ENCODE data around the gene RNF43.

The RNF43 gene

DNA sequence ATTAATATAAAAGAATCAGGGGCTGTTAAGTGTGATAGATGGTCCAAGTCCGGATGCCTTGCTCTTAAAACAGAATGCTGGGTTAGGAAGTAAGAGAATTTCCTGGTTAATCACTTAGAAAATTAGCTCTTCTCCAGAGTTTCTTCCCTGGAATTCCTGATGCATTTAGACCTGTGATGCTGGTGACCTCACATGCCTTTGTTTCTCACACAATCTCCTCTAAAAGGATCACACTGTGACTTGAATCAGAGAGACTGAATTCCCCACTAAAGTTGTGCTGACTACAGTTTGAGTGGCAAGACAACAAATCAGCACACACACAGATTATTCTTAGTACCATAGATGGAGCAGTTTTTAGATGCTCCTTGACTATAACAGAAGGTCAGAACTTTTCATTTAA, 4.4 kb upstream of the RNF43 start:
- TF ChIP-seq TAF1 (IDR thresholded peaks at IDR 0.05; ENCODE audit: low read depth, low read length) (no peak), PAX5 (IDR thresholded peaks at IDR 0.05; ENCODE audit: insufficient read depth, low read length, severe bottlenecking) (no peak), POU2F2 (IDR thresholded peaks at IDR 0.05; ENCODE audit: low read depth, low read length) (no peak), SPI1 (IDR thresholded peaks at IDR 0.05; ENCODE audit: low read depth, low read length) (no peak), POLR2A (IDR thresholded peaks at IDR 0.05; ENCODE audit: low read depth, low read length) (no peak), POLR2AphosphoS5 (IDR thresholded peaks at IDR 0.05; ENCODE audit: low read depth, low read length) (no peak)
- DNase-seq (ENCODE audit: insufficient read length, low spot score) (no peak), FAIRE-seq (no peak)

- TF ChIP-seq POLR2AphosphoS5 (IDR thresholded peaks at IDR 0.05; ENCODE audit: low read depth, low read length) (no peak), TAF1 (IDR thresholded peaks at IDR 0.05; ENCODE audit: low read depth, low read length) (no peak), POLR2A (IDR thresholded peaks at IDR 0.05; ENCODE audit: low read depth, low read length) (no peak), SPI1 (IDR thresholded peaks at IDR 0.05; ENCODE audit: low read depth, low read length) (no peak), PAX5 (IDR thresholded peaks at IDR 0.05; ENCODE audit: insufficient read depth, low read length, severe bottlenecking) (no peak), POU2F2 (IDR thresholded peaks at IDR 0.05; ENCODE audit: low read depth, low read length) (no peak)
- FAIRE-seq = no peak
Measured at GRCh38 chr17:58420827-58421226, 3.5 kb upstream of the RNF43 start.

DNA sequence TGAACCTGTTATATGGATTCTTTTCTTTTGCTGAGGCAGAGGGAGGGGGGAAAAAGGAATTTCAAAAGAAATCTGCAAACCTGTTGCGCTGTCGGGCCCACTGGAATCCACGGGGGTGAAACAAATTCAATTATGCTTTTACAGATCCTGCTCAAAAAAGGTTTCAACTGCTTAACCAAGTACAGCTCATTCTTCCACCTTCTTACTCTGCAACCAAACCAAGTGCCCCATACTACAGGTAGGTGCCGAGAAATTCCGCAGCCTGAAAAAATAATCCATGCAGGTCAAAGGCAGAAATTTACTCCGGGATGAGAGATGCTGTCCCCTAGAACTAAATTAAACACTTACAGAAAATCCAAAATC, 416 bp downstream of the RNF43 start:
- TF ChIP-seq POLR2A (IDR thresholded peaks at IDR 0.05; ENCODE audit: low read depth, low read length) = no peak
- no peak for TF ChIP-seq POU2F2 (IDR thresholded peaks at IDR 0.05; ENCODE audit: low read depth, low read length)
- TF ChIP-seq SPI1 (IDR thresholded peaks at IDR 0.05; ENCODE audit: low read depth, low read length) = no peak
- TF ChIP-seq POLR2AphosphoS5 (IDR thresholded peaks at IDR 0.05; ENCODE audit: low read depth, low read length) = no peak
- no peak for TF ChIP-seq PAX5 (IDR thresholded peaks at IDR 0.05; ENCODE audit: insufficient read depth, low read length, severe bottlenecking)
- peak; percentile 50 for FAIRE-seq
- no peak for DNase-seq (ENCODE audit: insufficient read length, low spot score)

More at GRCh38 chr17:58420827-58421226, 3.5 kb upstream of the RNF43 start:
- no peak for DNase-seq (ENCODE audit: insufficient read length, low spot score)

GRCh38 chr17:58416396-58416795, 938 bp downstream of the RNF43 start:
- DNase-seq (ENCODE audit: insufficient read length, low spot score) = no peak
- TF ChIP-seq TAF1 (IDR thresholded peaks at IDR 0.05; ENCODE audit: low read depth, low read length) (no peak), PAX5 (IDR thresholded peaks at IDR 0.05; ENCODE audit: insufficient read depth, low read length, severe bottlenecking) (no peak), POLR2AphosphoS5 (IDR thresholded peaks at IDR 0.05; ENCODE audit: low read depth, low read length) (no peak), SPI1 (IDR thresholded peaks at IDR 0.05; ENCODE audit: low read depth, low read length) (no peak)
- no peak for FAIRE-seq

DNA sequence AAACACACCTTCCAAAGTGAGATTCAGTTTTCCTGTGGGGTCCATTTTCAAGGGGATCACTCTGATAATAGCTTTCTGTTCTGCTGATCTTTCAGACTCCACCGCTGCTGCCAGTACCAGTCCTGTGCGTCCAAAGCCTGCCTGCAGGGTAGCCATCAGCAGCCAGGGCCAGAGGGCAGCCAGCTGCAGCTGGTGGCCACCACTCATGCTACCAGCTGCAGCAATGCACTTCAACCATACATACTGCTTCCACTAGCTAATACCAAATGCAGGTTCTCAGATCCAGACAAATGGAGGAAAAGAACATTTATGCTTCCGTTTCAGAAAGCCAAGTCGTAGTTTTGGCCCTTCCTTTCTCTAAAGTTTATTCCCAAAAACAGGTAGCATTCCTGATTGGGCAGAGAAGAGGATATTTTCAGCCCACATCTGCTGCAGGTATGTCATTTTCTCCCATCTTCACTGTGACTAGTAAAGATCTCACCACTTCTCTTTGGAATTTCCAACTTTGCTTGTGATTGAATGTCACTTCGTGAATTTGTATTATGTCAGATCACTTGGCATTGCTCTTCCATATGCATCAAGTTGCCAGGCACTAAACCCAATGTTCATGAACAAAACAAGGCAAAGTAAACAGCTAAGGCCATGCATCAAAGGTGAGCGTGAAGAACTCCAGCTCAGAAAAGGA, 1.8 kb downstream of the RNF43 start:
- no peak for TF ChIP-seq POU2F2 (IDR thresholded peaks at IDR 0.05; ENCODE audit: low read depth, low read length)
- no peak for TF ChIP-seq POLR2AphosphoS5 (IDR thresholded peaks at IDR 0.05; ENCODE audit: low read depth, low read length)
- TF ChIP-seq PAX5 (IDR thresholded peaks at IDR 0.05; ENCODE audit: insufficient read depth, low read length, severe bottlenecking) = no peak
- TF ChIP-seq SPI1 (IDR thresholded peaks at IDR 0.05; ENCODE audit: low read depth, low read length) = no peak
- no peak for TF ChIP-seq POLR2A (IDR thresholded peaks at IDR 0.05; ENCODE audit: low read depth, low read length)
- no peak for TF ChIP-seq TAF1 (IDR thresholded peaks at IDR 0.05; ENCODE audit: low read depth, low read length)
- DNase-seq (ENCODE audit: insufficient read length, low spot score) (no peak), FAIRE-seq (peak; percentile 50)

GRCh38 chr17:58414596-58414997, 2.7 kb downstream of the RNF43 start:
- FAIRE-seq (no peak), DNase-seq (ENCODE audit: insufficient read length, low spot score) (no peak)
- no peak for TF ChIP-seq SPI1 (IDR thresholded peaks at IDR 0.05; ENCODE audit: low read depth, low read length)
- TF ChIP-seq POLR2A (IDR thresholded peaks at IDR 0.05; ENCODE audit: low read depth, low read length) = no peak
- TF ChIP-seq TAF1 (IDR thresholded peaks at IDR 0.05; ENCODE audit: low read depth, low read length) = no peak
- no peak for TF ChIP-seq PAX5 (IDR thresholded peaks at IDR 0.05; ENCODE audit: insufficient read depth, low read length, severe bottlenecking)
- no peak for TF ChIP-seq POU2F2 (IDR thresholded peaks at IDR 0.05; ENCODE audit: low read depth, low read length)
- TF ChIP-seq POLR2AphosphoS5 (IDR thresholded peaks at IDR 0.05; ENCODE audit: low read depth, low read length) = no peak

- DNase-seq (ENCODE audit: insufficient read length, low spot score) (no peak), FAIRE-seq (peak; percentile 9)
- TF ChIP-seq SPI1 (IDR thresholded peaks at IDR 0.05; ENCODE audit: low read depth, low read length) = no peak
Measured at GRCh38 chr17:58413684-58414083, 3.6 kb downstream of the RNF43 start.

DNA sequence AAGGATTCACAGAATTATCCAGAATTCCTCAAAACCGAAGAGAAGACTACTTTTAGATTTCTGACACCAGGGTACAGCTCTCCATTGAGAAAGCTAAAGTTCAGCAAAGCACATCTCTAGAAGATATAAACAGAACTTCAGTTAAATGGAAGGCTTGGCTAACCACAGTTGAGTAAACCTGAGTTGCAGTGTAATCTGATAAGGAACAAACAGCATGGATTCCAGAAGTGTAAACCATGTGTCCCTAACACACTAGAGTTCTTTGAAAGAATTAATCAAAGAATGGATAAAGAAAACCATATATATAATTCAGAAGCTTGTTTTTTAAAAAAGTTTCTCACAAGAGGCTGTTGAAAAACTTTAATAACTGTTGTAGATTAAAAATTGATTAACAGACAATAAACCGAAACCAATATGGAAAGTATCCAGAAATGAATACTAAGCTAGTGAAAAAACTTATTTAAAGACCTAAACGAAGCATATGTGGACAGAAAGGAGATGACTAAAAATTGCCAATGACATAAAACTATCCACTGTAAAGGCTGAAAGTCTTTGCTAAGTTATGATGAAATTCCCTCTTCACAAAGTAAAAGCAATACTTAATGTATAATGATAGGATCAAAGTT, 4.3 kb downstream of the RNF43 start:
- no peak for TF ChIP-seq TAF1 (IDR thresholded peaks at IDR 0.05; ENCODE audit: low read depth, low read length)
- TF ChIP-seq SPI1 (IDR thresholded peaks at IDR 0.05; ENCODE audit: low read depth, low read length) = no peak
- peak; percentile 67 for FAIRE-seq
- DNase-seq (ENCODE audit: insufficient read length, low spot score) = no peak

- DNase-seq (ENCODE audit: insufficient read length, low spot score) (no peak), FAIRE-seq (no peak)
- TF ChIP-seq POLR2A (IDR thresholded peaks at IDR 0.05; ENCODE audit: low read depth, low read length) (no peak), POLR2AphosphoS5 (IDR thresholded peaks at IDR 0.05; ENCODE audit: low read depth, low read length) (no peak), TAF1 (IDR thresholded peaks at IDR 0.05; ENCODE audit: low read depth, low read length) (no peak), PAX5 (IDR thresholded peaks at IDR 0.05; ENCODE audit: insufficient read depth, low read length, severe bottlenecking) (no peak), SPI1 (IDR thresholded peaks at IDR 0.05; ENCODE audit: low read depth, low read length) (no peak), POU2F2 (IDR thresholded peaks at IDR 0.05; ENCODE audit: low read depth, low read length) (no peak)
Measured at GRCh38 chr17:58412064-58412703, 5.2 kb downstream of the RNF43 start.

DNA sequence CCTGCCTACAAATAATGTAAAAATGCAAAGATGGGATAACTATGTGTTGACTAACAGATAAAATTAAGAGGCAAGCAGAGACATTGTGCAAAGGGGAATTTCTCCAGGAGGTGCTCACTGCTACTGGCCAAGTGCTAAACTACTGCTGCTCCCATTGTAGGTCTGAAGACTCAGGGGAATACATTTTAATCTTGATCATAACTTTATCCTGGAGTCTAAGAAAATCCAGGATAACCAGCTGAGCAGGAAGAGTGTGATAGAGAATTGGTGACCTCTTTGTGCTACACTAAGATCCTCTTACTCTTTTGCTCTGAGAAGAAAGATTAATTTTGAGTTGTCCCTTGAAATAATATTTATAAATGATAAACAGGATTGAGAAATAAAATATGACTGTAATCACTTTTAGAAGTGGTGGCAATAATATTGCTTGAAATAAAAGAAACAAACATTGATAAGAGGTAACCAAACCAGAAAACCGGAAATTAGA, 5.9 kb downstream of the RNF43 start:
- DNase-seq (ENCODE audit: insufficient read length, low spot score) = no peak
- TF ChIP-seq POLR2A (IDR thresholded peaks at IDR 0.05; ENCODE audit: low read depth, low read length) (no peak), SPI1 (IDR thresholded peaks at IDR 0.05; ENCODE audit: low read depth, low read length) (no peak), POLR2AphosphoS5 (IDR thresholded peaks at IDR 0.05; ENCODE audit: low read depth, low read length) (no peak), TAF1 (IDR thresholded peaks at IDR 0.05; ENCODE audit: low read depth, low read length) (no peak)
- no peak for FAIRE-seq

Measured in GM12891 (cell line).